Upper lobe of left lung (tissue), 4 donors: ENCODE data around the gene CD14.

Experiments
- EP300 ChIP-seq, 4 donors: sonication (generic); formaldehyde crosslinking; IDR thresholded peaks; one replicate each; pipeline ENCODE4 v1.5.1; 2017; ENCODE audit warnings: antibody characterized with exemption in 4 of 4, control low read depth in 2 of 4
- POLR2A ChIP-seq, 4 donors: fragments of 450-650 bp; IDR thresholded peaks; one replicate each; pipeline ENCODE4 v1.5.1; 2016 to 2017; ENCODE audit warnings: antibody characterized with exemption in 4 of 4, mild to moderate bottlenecking in 2 of 4
- POLR2AphosphoS5 ChIP-seq, 2 donors: sonication (generic); formaldehyde crosslinking; IDR thresholded peaks; one replicate each; pipeline ENCODE4 v1.5.1; 2017; ENCODE audit warnings: antibody characterized with exemption in 2 of 2
- TF ChIP-seq, protein P1 (sequence below), 6 experiments: fragments of 450-650 bp in 4 of 6; fragments of 200-600 bp in 2 of 6; sonication (generic) in 2 of 6; IDR thresholded peaks; one replicate each; pipeline ENCODE4 v1.5.1; 2016 to 2019; ENCODE audit warnings: antibody characterized with exemption in 6 of 6

DNA sequence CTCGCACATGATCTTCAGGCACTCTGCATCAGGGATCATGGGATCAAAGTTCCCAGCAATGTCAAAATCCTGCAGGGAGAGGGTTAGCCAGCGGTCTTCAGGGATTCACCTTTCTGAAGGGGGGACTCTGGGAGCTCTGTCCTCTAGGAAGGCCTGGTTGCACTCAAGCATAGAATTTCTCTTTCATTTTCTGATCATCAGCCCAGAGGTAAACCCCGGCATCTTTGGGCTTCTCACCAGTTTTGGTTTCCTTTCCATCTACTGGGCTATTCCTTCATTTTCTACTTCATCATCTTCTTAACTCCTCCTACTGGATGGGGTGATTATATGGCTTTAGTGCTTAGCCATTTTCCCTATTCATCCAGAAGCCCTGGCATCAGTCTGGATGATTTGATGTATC, 45.0 kb upstream of the CD14 start:
- TF ChIP-seq, protein P1, sequence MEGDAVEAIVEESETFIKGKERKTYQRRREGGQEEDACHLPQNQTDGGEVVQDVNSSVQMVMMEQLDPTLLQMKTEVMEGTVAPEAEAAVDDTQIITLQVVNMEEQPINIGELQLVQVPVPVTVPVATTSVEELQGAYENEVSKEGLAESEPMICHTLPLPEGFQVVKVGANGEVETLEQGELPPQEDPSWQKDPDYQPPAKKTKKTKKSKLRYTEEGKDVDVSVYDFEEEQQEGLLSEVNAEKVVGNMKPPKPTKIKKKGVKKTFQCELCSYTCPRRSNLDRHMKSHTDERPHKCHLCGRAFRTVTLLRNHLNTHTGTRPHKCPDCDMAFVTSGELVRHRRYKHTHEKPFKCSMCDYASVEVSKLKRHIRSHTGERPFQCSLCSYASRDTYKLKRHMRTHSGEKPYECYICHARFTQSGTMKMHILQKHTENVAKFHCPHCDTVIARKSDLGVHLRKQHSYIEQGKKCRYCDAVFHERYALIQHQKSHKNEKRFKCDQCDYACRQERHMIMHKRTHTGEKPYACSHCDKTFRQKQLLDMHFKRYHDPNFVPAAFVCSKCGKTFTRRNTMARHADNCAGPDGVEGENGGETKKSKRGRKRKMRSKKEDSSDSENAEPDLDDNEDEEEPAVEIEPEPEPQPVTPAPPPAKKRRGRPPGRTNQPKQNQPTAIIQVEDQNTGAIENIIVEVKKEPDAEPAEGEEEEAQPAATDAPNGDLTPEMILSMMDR (IDR thresholded peaks at IDR 0.05): no peak
- TF ChIP-seq POLR2A (IDR thresholded peaks at IDR 0.05) (no peak), POLR2AphosphoS5 (IDR thresholded peaks at IDR 0.05) (no peak), EP300 (IDR thresholded peaks at IDR 0.05) (no peak)
